Measurements from ENCODE around the gene FAM167B. TPM values are rescaled to one million over a fixed set of nuclear protein-coding genes. Genes with fewer than 3 reads are reported as not detected.
"Not testable (repeated sequence)": the region's sequence is repeated elsewhere in the genome, so short reads cannot be mapped to it uniquely, and the experiment has no call there.

FAM167B gene
- total RNA-seq, 1 donor from 2014 or later, result 2.1 TPM

GRCh38 chr1:32285658-32286057 lies 38.6 kb downstream of the FAM167B start:
- Mint-ChIP-seq H3K27ac (no peak overlapping the region), H3K36me3 (no peaks in the 10 kb centered on the region), H3K9me3 (no peaks in the 10 kb centered on the region), H3K4me1 (ENCODE audit: unreplicated experiment) (no peaks in the 10 kb centered on the region), H3K27me3 (no peaks in the 10 kb centered on the region), H3K4me3 (no peak overlapping the region)
- TF ChIP-seq, protein P1, sequence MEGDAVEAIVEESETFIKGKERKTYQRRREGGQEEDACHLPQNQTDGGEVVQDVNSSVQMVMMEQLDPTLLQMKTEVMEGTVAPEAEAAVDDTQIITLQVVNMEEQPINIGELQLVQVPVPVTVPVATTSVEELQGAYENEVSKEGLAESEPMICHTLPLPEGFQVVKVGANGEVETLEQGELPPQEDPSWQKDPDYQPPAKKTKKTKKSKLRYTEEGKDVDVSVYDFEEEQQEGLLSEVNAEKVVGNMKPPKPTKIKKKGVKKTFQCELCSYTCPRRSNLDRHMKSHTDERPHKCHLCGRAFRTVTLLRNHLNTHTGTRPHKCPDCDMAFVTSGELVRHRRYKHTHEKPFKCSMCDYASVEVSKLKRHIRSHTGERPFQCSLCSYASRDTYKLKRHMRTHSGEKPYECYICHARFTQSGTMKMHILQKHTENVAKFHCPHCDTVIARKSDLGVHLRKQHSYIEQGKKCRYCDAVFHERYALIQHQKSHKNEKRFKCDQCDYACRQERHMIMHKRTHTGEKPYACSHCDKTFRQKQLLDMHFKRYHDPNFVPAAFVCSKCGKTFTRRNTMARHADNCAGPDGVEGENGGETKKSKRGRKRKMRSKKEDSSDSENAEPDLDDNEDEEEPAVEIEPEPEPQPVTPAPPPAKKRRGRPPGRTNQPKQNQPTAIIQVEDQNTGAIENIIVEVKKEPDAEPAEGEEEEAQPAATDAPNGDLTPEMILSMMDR (conservative IDR thresholded peaks at IDR 0.05), result no peak
- no peak for DNase-seq (ENCODE audit: extremely low spot score, unreplicated experiment)

- no peaks in the 10 kb centered on the region for H3K9me3 Mint-ChIP-seq
- DNase-seq (ENCODE audit: extremely low spot score, unreplicated experiment), result no peak
- peaks cover 5% of the 10 kb centered on the region for H3K4me1 Mint-ChIP-seq (ENCODE audit: unreplicated experiment)
- H3K27ac Mint-ChIP-seq, result no peak overlapping the region
- TF ChIP-seq, protein P1 (conservative IDR thresholded peaks at IDR 0.05), result no peak
- no peak overlapping the region for H3K4me3 Mint-ChIP-seq
- no peaks in the 10 kb centered on the region for H3K27me3 Mint-ChIP-seq
- H3K36me3 Mint-ChIP-seq, result no peaks in the 10 kb centered on the region
These were observed 39.7 kb downstream of the FAM167B start for GRCh38 chr1:32286763-32287162.

DNA sequence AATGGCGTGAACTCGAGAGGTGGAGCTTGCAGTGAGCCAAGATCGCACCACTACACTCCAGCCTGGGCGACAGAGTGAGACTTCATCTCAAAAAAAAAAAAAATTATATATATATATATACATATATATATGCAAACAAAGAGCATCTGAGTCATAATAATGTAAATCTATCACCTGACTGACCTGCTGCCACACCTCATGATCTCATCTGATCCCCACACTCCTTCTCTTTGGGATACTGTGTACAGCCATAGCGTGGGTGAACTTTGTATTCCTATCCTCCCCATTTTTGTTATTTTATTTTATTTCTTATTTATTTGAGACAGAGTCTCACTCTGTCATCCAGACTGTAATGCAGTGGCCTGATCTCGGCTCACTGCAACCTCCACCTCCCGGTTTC lies 42.2 kb downstream of the FAM167B start:
- no peak overlapping the region for H3K27ac Mint-ChIP-seq
- no peak overlapping the region for H3K4me3 Mint-ChIP-seq
- no peaks in the 10 kb centered on the region for H3K27me3 Mint-ChIP-seq
- H3K36me3 Mint-ChIP-seq, result peaks cover 4% of the 10 kb centered on the region
- TF ChIP-seq, protein P1 (conservative IDR thresholded peaks at IDR 0.05), result no peak
- no peak for DNase-seq (ENCODE audit: extremely low spot score, unreplicated experiment)
- H3K9me3 Mint-ChIP-seq, result no peaks in the 10 kb centered on the region
- H3K4me1 Mint-ChIP-seq (ENCODE audit: unreplicated experiment), result peaks cover 13% of the 10 kb centered on the region

DNA sequence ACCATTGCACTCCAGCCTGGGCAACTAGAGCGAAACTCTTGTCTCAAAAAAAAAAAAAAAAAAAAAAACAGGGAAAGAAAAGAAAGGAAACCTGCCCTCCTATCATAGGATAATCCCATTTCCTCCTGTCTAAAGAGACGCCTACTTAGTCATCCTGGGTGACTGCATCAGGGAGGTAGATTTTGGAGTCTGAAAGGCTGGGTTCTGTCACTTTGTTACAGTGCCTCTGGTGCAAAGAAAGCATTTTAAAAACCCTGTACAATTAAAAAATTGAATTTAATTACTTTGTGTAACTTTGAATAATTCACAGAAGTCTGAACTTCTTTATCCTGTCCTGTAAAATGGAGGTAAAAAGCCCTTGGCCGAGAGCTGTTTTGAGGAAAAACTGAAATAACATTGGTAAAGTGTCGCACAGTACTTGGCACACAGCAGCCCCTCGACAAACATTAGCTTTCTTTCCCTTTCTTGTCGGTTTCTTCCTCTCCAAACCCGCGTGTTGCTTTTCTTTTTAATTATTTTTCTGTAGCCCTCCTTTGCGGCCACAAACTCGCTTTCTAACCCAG lies 44.2 kb downstream of the FAM167B start:
- TF ChIP-seq, protein P1 (conservative IDR thresholded peaks at IDR 0.05), result no peak
- Mint-ChIP-seq H3K9me3 (no peaks in the 10 kb centered on the region), H3K36me3 (peaks cover 4% of the 10 kb centered on the region), H3K27ac (peak overlapping the region; percentile 61), H3K27me3 (no peaks in the 10 kb centered on the region), H3K4me3 (peak overlapping the region; percentile 99), H3K4me1 (ENCODE audit: unreplicated experiment) (peaks cover 19% of the 10 kb centered on the region)
- DNase-seq (ENCODE audit: extremely low spot score, unreplicated experiment), result no peak

DNA sequence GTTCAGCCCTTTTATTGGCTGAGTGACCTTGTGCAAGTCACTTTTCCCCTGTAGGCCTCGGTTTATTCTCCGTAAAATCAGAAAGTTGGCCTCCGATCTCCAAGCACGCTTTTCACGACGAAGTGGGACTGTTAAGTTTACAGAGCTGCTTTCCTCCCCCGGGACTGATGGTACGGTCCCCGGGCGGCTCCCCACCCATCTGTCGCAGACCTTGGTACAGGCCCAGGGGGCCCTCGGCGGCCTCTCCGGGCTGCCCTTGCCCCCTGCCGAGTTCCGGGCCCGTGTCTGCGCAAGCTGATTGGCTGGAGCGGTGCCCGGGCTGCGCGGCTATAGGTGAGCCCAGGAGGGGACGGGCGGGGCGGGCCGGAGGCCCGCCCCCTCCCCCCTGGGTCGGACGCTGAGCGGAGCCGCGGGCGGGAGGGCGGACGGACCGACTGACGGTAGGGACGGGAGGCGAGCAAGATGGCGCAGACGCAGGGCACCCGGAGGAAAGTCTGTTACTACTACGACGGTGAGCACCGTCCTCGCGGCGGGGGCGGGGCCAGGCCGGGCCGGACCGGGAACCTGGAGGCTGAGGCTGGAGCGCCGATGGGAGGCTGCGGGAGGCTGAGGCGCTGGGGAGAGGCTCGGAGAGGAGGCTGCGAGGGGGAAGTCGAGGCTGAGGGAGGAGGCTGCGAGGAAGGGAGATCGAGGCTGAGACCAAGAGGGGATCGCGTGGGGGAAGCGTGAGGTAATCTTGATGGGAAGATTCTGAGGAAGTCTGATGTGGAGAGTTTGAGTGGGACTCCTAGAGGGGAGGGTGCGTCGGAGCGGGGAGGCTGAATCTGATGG lies 44.9 kb downstream of the FAM167B start, which contains the start of gene HDAC1:
TSS of gene HDAC1 (plus strand) at position 376 of the 831 bp plus-strand sequence. CDS start at position 463, 87 bp downstream.
- Mint-ChIP-seq H3K36me3 (peaks cover 8% of the 10 kb centered on the region), H3K4me3 (peak within 1 kb of the TSS; percentile 99), H3K9me3 (no peaks in the 10 kb centered on the region), H3K27me3 (no peaks in the 10 kb centered on the region), H3K4me1 (ENCODE audit: unreplicated experiment) (peaks cover 25% of the 10 kb centered on the region), H3K27ac (peak within 1 kb of the TSS; percentile 90)
- peak; percentile 93 for DNase-seq (ENCODE audit: extremely low spot score, unreplicated experiment)
- TF ChIP-seq, protein P1 (conservative IDR thresholded peaks at IDR 0.05), result no peak

- not testable (repeated sequence) for H3K27me3 Mint-ChIP-seq; H3K9me3 Mint-ChIP-seq; H3K27ac Mint-ChIP-seq; DNase-seq (ENCODE audit: extremely low spot score, unreplicated experiment); H3K4me3 Mint-ChIP-seq
- Mint-ChIP-seq H3K36me3 (peaks cover 15% of the 10 kb centered on the region), H3K4me1 (ENCODE audit: unreplicated experiment) (peaks cover 12% of the 10 kb centered on the region)
These were observed 51.2 kb downstream of the FAM167B start for GRCh38 chr1:32298211-32298610.

Measured in type B pancreatic cell (in vitro differentiated cells).